ENCODE data around the gene KLRK1.
"Not testable (repeated sequence)": the region's sequence is repeated elsewhere in the genome, so short reads cannot be mapped to it uniquely, and the experiment has no call there.

KLRK1 gene

GRCh38 chr12:10389904-10390303 is at the start of gene KLRK1:
KLRK1 (minus strand) TSS chr12:10390041; CDS start chr12:10388810, 1,231 bp downstream.
- DNase-seq (ENCODE audit: low read depth in 2 of 2), result no peak

GRCh38 chr12:10437601-10438000 is 47.8 kb upstream of the KLRK1 start:
- not testable (repeated sequence) for DNase-seq (ENCODE audit: low read depth in 2 of 2)

GRCh38 chr12:10435816-10436215 is 46.0 kb upstream of the KLRK1 start, which contains the start of gene KLRC2:
KLRC2 (minus strand) TSS chr12:10436010; CDS start chr12:10435986, 24 bp downstream.
- DNase-seq (ENCODE audit: low read depth in 2 of 2), result not testable (repeated sequence)

DNA sequence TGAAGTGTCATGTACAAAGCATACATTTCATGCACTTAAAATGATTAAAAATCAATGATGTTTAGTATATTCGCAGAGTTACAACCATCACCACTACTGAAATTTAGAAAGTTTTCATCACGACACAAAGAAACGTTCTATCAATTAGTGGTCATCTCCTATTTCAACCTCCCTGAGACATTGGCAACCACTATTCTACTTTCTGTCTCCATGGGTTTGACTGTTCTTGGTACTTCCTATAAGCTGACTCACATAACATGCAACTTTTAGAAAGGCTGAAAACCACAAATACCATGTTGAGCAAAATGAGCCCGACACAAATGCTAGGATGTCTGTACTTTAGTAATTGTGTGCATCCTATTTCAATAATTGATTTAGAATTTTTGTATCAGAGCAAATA is 40.8 kb upstream of the KLRK1 start:
- not testable (repeated sequence) for DNase-seq (ENCODE audit: low read depth in 2 of 2)

- DNase-seq (ENCODE audit: low read depth in 2 of 2), result not testable (repeated sequence)
Observed at GRCh38 chr12:10425938-10426337, 36.1 kb upstream of the KLRK1 start.

GRCh38 chr12:10424260-10424899 is 34.5 kb upstream of the KLRK1 start:
- not testable (repeated sequence) for DNase-seq (ENCODE audit: low read depth in 2 of 2)

- DNase-seq (ENCODE audit: low read depth in 2 of 2), result not testable (repeated sequence)
Observed at GRCh38 chr12:10422159-10422558, 32.3 kb upstream of the KLRK1 start.

DNA sequence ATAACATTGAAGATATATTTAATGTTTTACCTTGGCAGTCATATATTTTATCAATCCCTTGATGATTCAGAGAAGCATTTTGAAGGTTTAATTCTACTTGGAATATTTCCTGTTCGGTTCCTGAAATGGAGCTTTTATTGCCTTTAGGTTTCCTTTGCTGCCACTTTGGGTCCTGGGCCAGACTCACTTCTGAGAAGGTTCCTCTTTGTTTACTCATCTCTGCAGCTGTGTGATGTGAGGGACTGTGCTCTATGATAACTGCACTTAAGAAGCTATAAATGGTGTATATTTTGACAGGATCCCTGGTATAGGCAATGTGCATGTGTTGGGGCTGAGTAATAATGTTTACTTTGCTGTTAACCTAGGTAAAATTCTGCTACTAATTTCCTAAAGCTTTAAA is 30.5 kb upstream of the KLRK1 start, which contains the start of gene KLRC3:
KLRC3 (minus strand) TSS at position 262 of the 400 bp plus-strand sequence; CDS start at position 217, 45 bp downstream.
- DNase-seq (ENCODE audit: low read depth in 2 of 2), result not testable (repeated sequence)

DNA sequence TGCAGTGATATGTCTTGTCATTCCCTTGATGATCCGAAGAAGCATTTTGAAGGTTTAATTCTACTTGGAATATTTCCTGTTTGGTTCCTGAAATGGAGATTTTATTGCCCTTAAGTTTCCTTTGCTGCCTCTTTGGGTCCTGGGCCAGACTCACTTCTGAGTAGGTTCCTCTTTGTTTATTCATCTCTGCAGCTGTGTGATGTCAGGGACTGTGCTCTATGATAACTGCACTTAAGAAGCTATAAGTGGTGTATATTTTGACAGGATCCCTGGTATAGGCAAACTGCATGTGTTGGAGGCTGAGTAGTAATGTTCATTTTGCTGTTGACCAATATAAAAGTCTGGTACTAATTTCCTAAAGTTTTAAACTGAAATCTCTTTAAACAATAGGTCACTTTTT is 19.6 kb upstream of the KLRK1 start, which contains the start of gene KLRC4:
KLRC4 (minus strand) TSS at position 366 of the 400 bp plus-strand sequence; CDS start at position 184, 182 bp downstream.
- no peak for DNase-seq (ENCODE audit: low read depth in 2 of 2)

- no peak for DNase-seq (ENCODE audit: low read depth in 2 of 2)
Observed at GRCh38 chr12:10408842-10409241, 19.0 kb upstream of the KLRK1 start.

GRCh38 chr12:10406725-10407124 is 16.9 kb upstream of the KLRK1 start:
- DNase-seq (ENCODE audit: low read depth in 2 of 2), result no peak

GRCh38 chr12:10405294-10405693 is 15.5 kb upstream of the KLRK1 start:
- no peak for DNase-seq (ENCODE audit: low read depth in 2 of 2)

- DNase-seq (ENCODE audit: low read depth in 2 of 2), result no peak
Observed at GRCh38 chr12:10404798-10405197, 15.0 kb upstream of the KLRK1 start.

DNA sequence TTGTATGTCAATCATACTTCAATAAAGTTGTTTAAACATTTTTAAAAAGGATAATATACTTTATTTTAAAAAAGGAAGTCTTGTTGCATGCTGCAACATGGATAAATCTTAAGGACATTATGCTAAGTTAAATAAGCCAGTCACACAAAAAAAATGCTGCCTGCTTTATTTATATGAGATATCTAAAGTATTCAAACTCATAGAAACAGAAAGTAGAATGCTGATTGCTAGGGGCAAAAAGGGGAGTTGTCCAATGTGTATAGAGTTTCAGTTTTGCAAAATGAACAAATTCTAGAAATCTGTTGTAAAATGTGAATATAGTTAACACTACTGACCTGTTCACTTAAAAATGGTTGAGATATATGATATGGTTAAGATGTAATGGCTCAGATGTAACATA is 11.0 kb upstream of the KLRK1 start:
- no peak for DNase-seq (ENCODE audit: low read depth in 2 of 2)

DNA sequence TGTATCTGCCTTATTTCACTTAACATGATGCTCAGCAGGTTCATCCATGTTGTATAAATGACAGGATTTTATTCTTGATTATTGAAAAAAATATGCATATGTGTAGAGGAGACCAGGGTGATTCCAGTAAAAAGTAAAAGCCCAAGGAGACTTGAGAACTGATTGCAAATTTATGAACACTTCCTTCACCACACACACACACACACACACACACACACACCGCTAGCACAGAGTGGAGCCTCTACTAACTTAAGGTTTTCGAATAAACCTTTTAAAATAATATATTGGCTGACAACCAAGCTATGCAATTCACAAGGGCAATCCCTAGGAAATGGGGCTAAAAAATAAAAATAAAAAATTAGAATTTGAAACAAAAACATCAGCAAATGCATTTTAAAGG is 8.3 kb upstream of the KLRK1 start:
- DNase-seq (ENCODE audit: low read depth in 2 of 2), result no peak

DNA sequence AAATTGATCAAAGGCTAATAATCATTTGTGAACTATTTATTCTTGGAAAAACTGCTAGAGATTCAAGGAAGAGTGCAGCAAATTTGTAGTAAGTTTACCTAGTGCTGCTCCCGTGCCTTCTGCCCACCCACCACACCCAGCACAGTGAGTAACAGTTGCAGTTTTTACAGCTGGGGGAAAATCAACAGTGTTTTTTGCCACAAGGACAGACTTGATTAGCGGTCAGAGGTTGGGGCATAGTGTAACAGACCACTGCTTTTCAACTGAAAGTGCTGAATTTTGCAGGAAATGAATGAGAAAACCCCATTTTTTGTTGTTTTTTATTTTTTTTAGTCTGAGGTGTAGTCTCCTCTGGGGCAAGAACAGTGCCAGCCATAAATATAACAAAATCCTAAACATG is 7.5 kb upstream of the KLRK1 start:
- DNase-seq (ENCODE audit: low read depth in 2 of 2), result no peak

GRCh38 chr12:10396176-10396575 is 6.3 kb upstream of the KLRK1 start:
- not testable (repeated sequence) for DNase-seq (ENCODE audit: low read depth in 2 of 2)

- DNase-seq (ENCODE audit: low read depth in 2 of 2), result no peak
Observed at GRCh38 chr12:10395390-10395998, 5.7 kb upstream of the KLRK1 start.

DNA sequence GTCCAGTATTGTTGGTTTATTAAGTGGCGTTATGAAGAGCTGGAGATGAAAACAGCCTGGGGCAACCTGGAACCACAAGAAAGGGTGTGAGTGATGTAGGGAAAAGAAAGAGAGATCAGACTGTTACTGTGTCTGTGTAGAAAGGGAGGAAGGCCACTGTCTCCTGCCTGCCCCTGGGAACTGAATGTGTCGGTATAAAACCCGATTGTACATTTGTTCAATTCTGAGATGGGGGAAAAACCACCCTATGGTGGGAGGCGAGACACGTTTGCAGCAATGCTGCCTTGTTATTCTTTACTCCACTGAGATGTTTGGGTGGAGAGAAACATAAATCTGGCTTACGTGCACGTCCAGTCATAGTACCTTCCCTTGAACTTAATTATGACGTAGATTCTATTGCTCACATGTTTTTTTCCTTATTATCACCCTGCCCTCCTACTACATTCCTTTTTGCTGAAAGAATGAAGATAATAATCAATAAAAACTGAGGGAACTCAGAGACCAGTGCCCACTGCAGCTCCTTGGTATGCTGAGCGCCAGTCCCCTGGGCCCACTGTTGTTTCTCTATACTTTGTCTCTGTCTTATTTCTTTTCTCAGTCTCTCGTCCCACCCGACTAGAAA is 4.8 kb upstream of the KLRK1 start:
- not testable (repeated sequence) for DNase-seq (ENCODE audit: low read depth in 2 of 2)

DNA sequence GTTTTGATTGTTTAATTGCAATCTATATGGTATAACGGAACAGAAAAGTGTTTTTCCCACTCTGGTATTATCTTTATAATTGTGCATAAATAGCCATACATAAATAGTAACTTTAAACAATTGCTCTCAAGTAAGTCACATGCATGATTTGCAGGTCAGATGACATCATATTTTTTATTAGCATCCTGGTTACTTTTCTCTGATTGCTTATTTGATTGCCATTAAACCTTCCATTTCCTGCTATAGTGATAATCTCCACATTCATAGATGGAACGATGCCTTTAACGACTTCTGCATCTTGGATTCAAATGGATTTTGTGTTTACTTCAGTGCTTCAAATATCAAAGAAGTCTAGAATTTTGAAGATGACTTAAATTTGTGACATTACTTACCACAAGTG is 3.5 kb upstream of the KLRK1 start:
- DNase-seq (ENCODE audit: low read depth in 2 of 2), result no peak

- no peak for DNase-seq (ENCODE audit: low read depth in 2 of 2)
Observed at GRCh38 chr12:10392394-10392930, 2.6 kb upstream of the KLRK1 start.

DNA sequence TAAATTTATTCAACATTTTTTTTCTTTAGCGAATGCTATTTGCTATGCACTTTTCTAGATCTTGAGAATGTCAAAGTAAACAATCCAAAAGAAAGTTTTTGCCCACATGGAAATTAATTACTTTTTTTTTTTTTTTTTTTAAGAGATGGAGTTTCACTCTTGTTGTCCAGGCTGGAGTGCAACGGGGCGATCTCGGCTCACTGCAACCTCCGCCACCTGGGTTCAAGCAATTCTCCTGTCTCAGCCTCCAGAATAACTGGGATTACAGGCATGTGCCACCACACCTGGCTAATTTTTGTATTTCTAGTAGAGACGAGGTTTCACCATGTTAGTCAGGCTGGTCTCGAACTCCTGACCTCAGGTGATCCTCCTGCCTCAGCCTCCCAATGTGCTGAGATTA is 1.1 kb upstream of the KLRK1 start:
- DNase-seq (ENCODE audit: low read depth in 2 of 2), result not testable (repeated sequence)
